Mammary epithelial cell (primary cell): ENCODE results near the gene PCDHGA8.
A peak's percentile ranks its signal among the peaks of the same experiment; 100 is the strongest.

Experiments
- EZH2 ChIP-seq: IDR thresholded peaks from 2 replicates; pipeline ENCODE4 v1.6.1; 2012; ENCODE audit warnings: low read length, inconsistent platforms, borderline replicate concordance
- TF ChIP-seq, protein P1 (sequence below), 2 donors: IDR thresholded peaks in 1 of 2; conservative IDR thresholded peaks in 1 of 2; 2 replicates each; pipeline ENCODE4 v1.5.1; 2011 to 2012; ENCODE audit warnings: inconsistent platforms in 2 of 2, low read length in 2 of 2, mild to moderate bottlenecking in 2 of 2, control low read depth in 1 of 2, low read depth in 1 of 2; ENCODE audit not compliant: insufficient read depth in 1 of 2; ENCODE audit errors: extremely low read depth in 1 of 2

DNA sequence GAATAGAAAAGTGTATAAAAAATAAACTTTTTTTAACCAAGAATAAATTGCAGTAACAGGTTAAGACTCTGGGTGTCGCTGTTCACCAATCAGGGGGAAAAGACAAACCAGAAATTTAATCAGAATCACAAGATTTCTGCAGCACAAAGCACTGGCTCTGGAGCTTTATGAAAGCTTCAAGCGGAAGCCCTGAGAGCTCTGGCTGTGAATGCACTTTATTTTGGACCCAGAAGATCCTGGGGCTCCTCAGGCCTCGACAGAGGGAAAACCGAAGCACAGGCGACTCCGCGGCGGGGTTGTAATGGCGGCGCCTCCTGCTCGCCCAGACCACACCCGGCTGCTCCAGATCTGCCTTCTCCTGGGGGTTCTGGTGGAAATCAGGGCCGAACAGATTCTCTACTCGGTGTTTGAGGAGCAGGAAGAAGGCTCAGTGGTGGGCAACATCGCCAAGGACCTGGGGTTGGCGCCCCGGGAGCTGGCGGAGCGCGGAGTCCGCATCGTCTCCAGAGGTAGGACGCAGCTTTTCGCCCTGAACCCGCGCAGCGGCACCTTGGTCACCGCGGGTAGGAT is 37.4 kb upstream of the PCDHGA8 start, which contains the start of gene PCDHGA4:
- TF ChIP-seq, protein P1, sequence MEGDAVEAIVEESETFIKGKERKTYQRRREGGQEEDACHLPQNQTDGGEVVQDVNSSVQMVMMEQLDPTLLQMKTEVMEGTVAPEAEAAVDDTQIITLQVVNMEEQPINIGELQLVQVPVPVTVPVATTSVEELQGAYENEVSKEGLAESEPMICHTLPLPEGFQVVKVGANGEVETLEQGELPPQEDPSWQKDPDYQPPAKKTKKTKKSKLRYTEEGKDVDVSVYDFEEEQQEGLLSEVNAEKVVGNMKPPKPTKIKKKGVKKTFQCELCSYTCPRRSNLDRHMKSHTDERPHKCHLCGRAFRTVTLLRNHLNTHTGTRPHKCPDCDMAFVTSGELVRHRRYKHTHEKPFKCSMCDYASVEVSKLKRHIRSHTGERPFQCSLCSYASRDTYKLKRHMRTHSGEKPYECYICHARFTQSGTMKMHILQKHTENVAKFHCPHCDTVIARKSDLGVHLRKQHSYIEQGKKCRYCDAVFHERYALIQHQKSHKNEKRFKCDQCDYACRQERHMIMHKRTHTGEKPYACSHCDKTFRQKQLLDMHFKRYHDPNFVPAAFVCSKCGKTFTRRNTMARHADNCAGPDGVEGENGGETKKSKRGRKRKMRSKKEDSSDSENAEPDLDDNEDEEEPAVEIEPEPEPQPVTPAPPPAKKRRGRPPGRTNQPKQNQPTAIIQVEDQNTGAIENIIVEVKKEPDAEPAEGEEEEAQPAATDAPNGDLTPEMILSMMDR (conservative IDR thresholded peaks at IDR 0.05 in 1 of 2, IDR thresholded peaks at IDR 0.05 in 1 of 2; ENCODE audit: extremely low read depth in 1 of 2, insufficient read depth in 1 of 2, low read depth in 1 of 2, low read length in 2 of 2) = peak; percentile 43 to 48
- TF ChIP-seq EZH2 = no peak
